ENCODE results near the gene RDH14.

The RDH14 gene

GRCh38 chr2:18566145-18566769 lies 5.8 kb upstream of the RDH14 start:
- no peaks in the 10 kb centered on the region for H3K36me3 ChIP-seq (ENCODE audit: insufficient read depth, insufficient read length, low read length)
- no peaks in the 10 kb centered on the region for H3K27me3 ChIP-seq (ENCODE audit: insufficient read depth, insufficient read length)
- no peak for DNase-seq (ENCODE audit: low read depth, low spot score)
- no peaks in the 10 kb centered on the region for H3K4me1 ChIP-seq (ENCODE audit: insufficient read depth, insufficient read length)
- H3K9ac ChIP-seq (ENCODE audit: insufficient read length, low read depth): no peak overlapping the region
- H3K9me3 ChIP-seq (ENCODE audit: insufficient read depth, low read length): no peaks in the 10 kb centered on the region
- no peak overlapping the region for H3K4me3 ChIP-seq (ENCODE audit: insufficient read length, low read depth)
- TF ChIP-seq YY1 (IDR thresholded peaks at IDR 0.05; ENCODE audit: insufficient read depth, insufficient read length): no peak

DNA sequence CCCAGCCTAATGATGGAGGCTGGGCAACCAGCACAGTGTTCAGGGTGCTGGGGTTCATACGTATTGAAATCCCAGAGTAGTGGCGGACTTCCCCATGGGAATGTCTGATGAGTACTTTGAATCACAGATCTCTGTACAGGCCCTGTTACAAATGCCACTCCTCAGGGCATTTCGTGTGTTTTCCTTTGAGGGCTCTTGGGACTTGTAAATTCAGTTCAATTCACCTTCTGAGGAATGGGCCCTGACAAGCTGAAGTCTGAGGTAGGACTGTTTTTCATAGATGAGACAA lies 288 bp upstream of the RDH14 start:
- no peaks in the 10 kb centered on the region for H3K9me3 ChIP-seq (ENCODE audit: insufficient read depth, low read length)
- H3K4me1 ChIP-seq (ENCODE audit: insufficient read depth, insufficient read length): no peaks in the 10 kb centered on the region
- H3K27me3 ChIP-seq (ENCODE audit: insufficient read depth, insufficient read length): no peaks in the 10 kb centered on the region
- H3K36me3 ChIP-seq (ENCODE audit: insufficient read depth, insufficient read length, low read length): peaks cover 11% of the 10 kb centered on the region
- H3K4me3 ChIP-seq (ENCODE audit: insufficient read length, low read depth): peak overlapping the region; percentile 83
- H3K9ac ChIP-seq (ENCODE audit: insufficient read length, low read depth): peak overlapping the region; percentile 61
- DNase-seq (ENCODE audit: low read depth, low spot score): no peak
- TF ChIP-seq SUZ12 (IDR thresholded peaks at IDR 0.05; ENCODE audit: extremely low read depth, insufficient read depth, insufficient read length) (no peak), ZNF274 (IDR thresholded peaks at IDR 0.05; ENCODE audit: low read depth, low read length) (no peak), YY1 (IDR thresholded peaks at IDR 0.05; ENCODE audit: insufficient read depth, insufficient read length) (no peak)

- peak overlapping the region; percentile 83 for H3K4me3 ChIP-seq (ENCODE audit: insufficient read length, low read depth)
- DNase-seq (ENCODE audit: low read depth, low spot score): no peak
- no peaks in the 10 kb centered on the region for H3K27me3 ChIP-seq (ENCODE audit: insufficient read depth, insufficient read length)
- H3K9me3 ChIP-seq (ENCODE audit: insufficient read depth, low read length): no peaks in the 10 kb centered on the region
- no peak for TF ChIP-seq SUZ12 (IDR thresholded peaks at IDR 0.05; ENCODE audit: extremely low read depth, insufficient read depth, insufficient read length)
- no peak for TF ChIP-seq YY1 (IDR thresholded peaks at IDR 0.05; ENCODE audit: insufficient read depth, insufficient read length)
- H3K9ac ChIP-seq (ENCODE audit: insufficient read length, low read depth): peak overlapping the region; percentile 89
- H3K36me3 ChIP-seq (ENCODE audit: insufficient read depth, insufficient read length, low read length): peaks cover 19% of the 10 kb centered on the region
- no peaks in the 10 kb centered on the region for H3K4me1 ChIP-seq (ENCODE audit: insufficient read depth, insufficient read length)
These were observed 872 bp downstream of the RDH14 start for GRCh38 chr2:18559531-18560030.

GRCh38 chr2:18558458-18558857 lies 2.0 kb downstream of the RDH14 start:
- no peaks in the 10 kb centered on the region for H3K4me1 ChIP-seq (ENCODE audit: insufficient read depth, insufficient read length)
- DNase-seq (ENCODE audit: low read depth, low spot score): no peak
- H3K4me3 ChIP-seq (ENCODE audit: insufficient read length, low read depth): no peak overlapping the region
- no peaks in the 10 kb centered on the region for H3K9me3 ChIP-seq (ENCODE audit: insufficient read depth, low read length)
- no peak for TF ChIP-seq SUZ12 (IDR thresholded peaks at IDR 0.05; ENCODE audit: extremely low read depth, insufficient read depth, insufficient read length)
- TF ChIP-seq YY1 (IDR thresholded peaks at IDR 0.05; ENCODE audit: insufficient read depth, insufficient read length): no peak
- TF ChIP-seq ZNF274 (IDR thresholded peaks at IDR 0.05; ENCODE audit: low read depth, low read length): no peak
- H3K27me3 ChIP-seq (ENCODE audit: insufficient read depth, insufficient read length): no peaks in the 10 kb centered on the region
- H3K36me3 ChIP-seq (ENCODE audit: insufficient read depth, insufficient read length, low read length): peaks cover 25% of the 10 kb centered on the region
- H3K9ac ChIP-seq (ENCODE audit: insufficient read length, low read depth): no peak overlapping the region

GRCh38 chr2:18557121-18557520 lies 3.3 kb downstream of the RDH14 start:
- Histone ChIP-seq H3K9me3 (ENCODE audit: insufficient read depth, low read length) (no peaks in the 10 kb centered on the region), H3K4me1 (ENCODE audit: insufficient read depth, insufficient read length) (no peaks in the 10 kb centered on the region), H3K27me3 (ENCODE audit: insufficient read depth, insufficient read length) (no peaks in the 10 kb centered on the region), H3K4me3 (ENCODE audit: insufficient read length, low read depth) (no peak overlapping the region), H3K36me3 (ENCODE audit: insufficient read depth, insufficient read length, low read length) (peaks cover 30% of the 10 kb centered on the region), H3K9ac (ENCODE audit: insufficient read length, low read depth) (no peak overlapping the region)
- no peak for DNase-seq (ENCODE audit: low read depth, low spot score)
- TF ChIP-seq ZNF274 (IDR thresholded peaks at IDR 0.05; ENCODE audit: low read depth, low read length) (no peak), SUZ12 (IDR thresholded peaks at IDR 0.05; ENCODE audit: extremely low read depth, insufficient read depth, insufficient read length) (no peak), YY1 (IDR thresholded peaks at IDR 0.05; ENCODE audit: insufficient read depth, insufficient read length) (no peak)

DNA sequence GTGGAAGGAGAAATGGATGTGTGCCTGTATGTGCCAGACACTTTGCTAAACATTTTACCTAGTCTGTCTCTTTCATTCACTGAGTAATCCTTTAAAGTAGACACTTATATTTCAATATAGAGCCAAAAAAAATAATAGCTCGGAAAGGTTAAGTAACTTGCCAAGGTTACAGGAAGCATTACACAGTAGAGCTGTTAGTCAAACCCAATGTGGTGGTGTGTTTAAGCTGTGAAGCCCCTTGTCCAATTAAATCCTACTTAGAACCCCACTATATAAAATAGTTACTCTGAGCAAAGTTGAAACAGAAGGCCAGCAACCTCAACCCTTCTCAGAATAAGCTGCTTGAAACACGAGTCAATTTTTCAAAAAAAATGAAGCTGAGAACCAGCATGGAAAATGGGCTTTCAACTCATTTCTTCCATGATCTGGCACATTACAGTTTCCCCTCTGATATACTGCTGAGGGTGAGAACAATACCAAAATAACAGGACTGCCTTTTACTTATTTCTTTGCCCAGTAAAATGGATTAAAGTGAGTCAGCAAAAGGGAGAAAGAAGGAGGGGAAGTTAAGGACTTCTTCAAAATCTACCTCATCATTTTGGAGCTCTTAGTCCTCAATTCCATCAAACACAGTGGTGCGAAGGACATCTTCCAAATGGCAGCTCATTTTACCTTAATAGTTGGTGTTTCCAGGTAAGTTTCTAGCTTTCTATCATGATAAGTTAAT lies 7.9 kb downstream of the RDH14 start:
- no peaks in the 10 kb centered on the region for H3K27me3 ChIP-seq (ENCODE audit: insufficient read depth, insufficient read length)
- no peak for DNase-seq (ENCODE audit: low read depth, low spot score)
- no peaks in the 10 kb centered on the region for H3K4me1 ChIP-seq (ENCODE audit: insufficient read depth, insufficient read length)
- H3K9ac ChIP-seq (ENCODE audit: insufficient read length, low read depth): no peak overlapping the region
- no peak overlapping the region for H3K4me3 ChIP-seq (ENCODE audit: insufficient read length, low read depth)
- H3K36me3 ChIP-seq (ENCODE audit: insufficient read depth, insufficient read length, low read length): peaks cover 23% of the 10 kb centered on the region
- TF ChIP-seq SUZ12 (IDR thresholded peaks at IDR 0.05; ENCODE audit: extremely low read depth, insufficient read depth, insufficient read length) (no peak), ZNF274 (IDR thresholded peaks at IDR 0.05; ENCODE audit: low read depth, low read length) (no peak), YY1 (IDR thresholded peaks at IDR 0.05; ENCODE audit: insufficient read depth, insufficient read length) (no peak)
- no peaks in the 10 kb centered on the region for H3K9me3 ChIP-seq (ENCODE audit: insufficient read depth, low read length)

- peaks cover 21% of the 10 kb centered on the region for H3K36me3 ChIP-seq (ENCODE audit: insufficient read depth, insufficient read length, low read length)
- no peaks in the 10 kb centered on the region for H3K27me3 ChIP-seq (ENCODE audit: insufficient read depth, insufficient read length)
- no peak for DNase-seq (ENCODE audit: low read depth, low spot score)
- no peaks in the 10 kb centered on the region for H3K4me1 ChIP-seq (ENCODE audit: insufficient read depth, insufficient read length)
- no peaks in the 10 kb centered on the region for H3K9me3 ChIP-seq (ENCODE audit: insufficient read depth, low read length)
- H3K4me3 ChIP-seq (ENCODE audit: insufficient read length, low read depth): no peak overlapping the region
- H3K9ac ChIP-seq (ENCODE audit: insufficient read length, low read depth): no peak overlapping the region
- TF ChIP-seq YY1 (IDR thresholded peaks at IDR 0.05; ENCODE audit: insufficient read depth, insufficient read length) (no peak), ZNF274 (IDR thresholded peaks at IDR 0.05; ENCODE audit: low read depth, low read length) (no peak), SUZ12 (IDR thresholded peaks at IDR 0.05; ENCODE audit: extremely low read depth, insufficient read depth, insufficient read length) (no peak)
These were observed 8.8 kb downstream of the RDH14 start for GRCh38 chr2:18551623-18552022.
